ENCODE results near the gene LBP.
"Not testable (repeated sequence)": the region's sequence is repeated elsewhere in the genome, so short reads cannot be mapped to it uniquely, and the experiment has no call there.

DNA sequence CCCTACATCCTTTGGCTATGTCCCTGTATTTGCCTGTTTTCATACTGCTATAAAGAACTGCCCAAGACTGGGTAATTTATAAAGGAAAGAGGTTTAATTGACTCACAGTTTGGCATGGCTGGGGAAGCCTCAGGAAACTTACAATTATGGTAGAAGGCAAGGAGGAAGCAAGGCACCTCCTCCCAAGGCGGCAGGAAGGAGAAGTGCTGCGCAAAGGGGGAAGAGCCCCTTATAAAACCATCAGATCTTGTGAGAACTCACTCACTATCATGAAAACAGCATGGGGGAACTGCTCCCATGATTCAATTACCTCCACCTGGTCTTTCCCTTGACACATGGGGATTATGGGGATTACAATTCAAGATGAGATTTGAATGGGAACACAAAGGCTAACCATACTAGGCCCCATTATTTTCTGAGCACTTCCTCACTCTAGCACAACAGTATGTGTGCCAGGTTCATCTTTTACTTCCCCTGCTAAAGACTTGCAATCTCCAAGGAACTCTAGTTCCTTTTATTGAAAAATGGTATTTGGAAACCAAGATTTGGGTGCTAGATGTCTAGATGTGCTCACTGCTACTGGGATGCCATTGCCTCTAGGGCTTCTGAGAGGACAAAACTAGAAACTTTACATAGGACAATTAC lies 49.6 kb downstream of the LBP start:
- TF ChIP-seq POLR2A (IDR thresholded peaks at IDR 0.05): not testable (repeated sequence)
- TF ChIP-seq, protein P1, sequence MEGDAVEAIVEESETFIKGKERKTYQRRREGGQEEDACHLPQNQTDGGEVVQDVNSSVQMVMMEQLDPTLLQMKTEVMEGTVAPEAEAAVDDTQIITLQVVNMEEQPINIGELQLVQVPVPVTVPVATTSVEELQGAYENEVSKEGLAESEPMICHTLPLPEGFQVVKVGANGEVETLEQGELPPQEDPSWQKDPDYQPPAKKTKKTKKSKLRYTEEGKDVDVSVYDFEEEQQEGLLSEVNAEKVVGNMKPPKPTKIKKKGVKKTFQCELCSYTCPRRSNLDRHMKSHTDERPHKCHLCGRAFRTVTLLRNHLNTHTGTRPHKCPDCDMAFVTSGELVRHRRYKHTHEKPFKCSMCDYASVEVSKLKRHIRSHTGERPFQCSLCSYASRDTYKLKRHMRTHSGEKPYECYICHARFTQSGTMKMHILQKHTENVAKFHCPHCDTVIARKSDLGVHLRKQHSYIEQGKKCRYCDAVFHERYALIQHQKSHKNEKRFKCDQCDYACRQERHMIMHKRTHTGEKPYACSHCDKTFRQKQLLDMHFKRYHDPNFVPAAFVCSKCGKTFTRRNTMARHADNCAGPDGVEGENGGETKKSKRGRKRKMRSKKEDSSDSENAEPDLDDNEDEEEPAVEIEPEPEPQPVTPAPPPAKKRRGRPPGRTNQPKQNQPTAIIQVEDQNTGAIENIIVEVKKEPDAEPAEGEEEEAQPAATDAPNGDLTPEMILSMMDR (IDR thresholded peaks at IDR 0.05 in 4 of 5, conservative IDR thresholded peaks at IDR 0.05 in 1 of 5): not testable (repeated sequence)

Measured in gastrocnemius medialis (tissue), 4 donors.